GM18907 (cell line): ENCODE data around the gene SPIN3.
"Not testable (repeated sequence)": the region's sequence is repeated elsewhere in the genome, so short reads cannot be mapped to it uniquely, and the experiment has no call there.

Experiments used
- ATAC-seq: cut with Tn5 transposase; IDR thresholded peaks from one replicate; pipeline ENCODE4 v1.9.1; 2021; ENCODE audit warnings: mild to moderate bottlenecking, moderate library complexity; ENCODE audit not compliant: unreplicated experiment

SPIN3 gene

DNA sequence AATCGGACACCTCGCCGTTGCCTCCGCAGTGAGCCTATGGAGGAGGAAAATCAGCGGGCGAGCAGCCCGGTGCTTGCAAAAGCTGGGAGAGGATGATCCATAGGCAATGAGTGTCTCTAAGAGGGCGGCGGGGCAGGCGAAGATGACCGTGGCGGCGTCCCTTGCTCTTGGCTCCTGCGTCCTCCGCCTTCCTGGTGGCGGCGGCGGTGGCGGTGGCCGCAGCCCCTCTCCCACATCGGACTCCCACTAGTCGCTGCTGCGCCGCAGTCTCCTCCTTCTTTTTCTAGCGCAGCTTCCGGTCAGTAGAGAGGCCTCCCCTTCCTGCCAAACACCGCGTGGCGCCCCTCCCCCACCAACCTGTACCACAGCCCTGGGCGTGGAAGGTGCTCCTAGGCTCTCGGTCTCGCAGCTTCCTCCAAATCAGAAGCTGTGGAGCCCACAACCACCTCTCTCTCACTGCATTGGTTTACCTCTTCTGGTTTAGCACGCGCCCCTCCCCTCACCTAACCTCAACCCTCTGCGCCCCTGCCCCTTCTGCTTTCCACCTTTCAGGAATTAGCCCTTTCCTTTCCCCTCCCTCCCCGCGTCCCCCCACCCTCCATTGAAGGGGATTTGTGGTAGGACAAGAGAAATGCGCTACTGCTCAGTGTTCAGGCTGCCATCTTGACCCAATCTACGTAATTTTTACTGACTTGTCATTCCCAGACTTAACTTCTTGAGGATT is at the start of gene SPIN3:
SPIN3 (minus strand) TSS at position 271 of the 724 bp plus-strand sequence. CDS start 594 bp downstream, outside the sequence.
- ATAC-seq, result peak; percentile 99

DNA sequence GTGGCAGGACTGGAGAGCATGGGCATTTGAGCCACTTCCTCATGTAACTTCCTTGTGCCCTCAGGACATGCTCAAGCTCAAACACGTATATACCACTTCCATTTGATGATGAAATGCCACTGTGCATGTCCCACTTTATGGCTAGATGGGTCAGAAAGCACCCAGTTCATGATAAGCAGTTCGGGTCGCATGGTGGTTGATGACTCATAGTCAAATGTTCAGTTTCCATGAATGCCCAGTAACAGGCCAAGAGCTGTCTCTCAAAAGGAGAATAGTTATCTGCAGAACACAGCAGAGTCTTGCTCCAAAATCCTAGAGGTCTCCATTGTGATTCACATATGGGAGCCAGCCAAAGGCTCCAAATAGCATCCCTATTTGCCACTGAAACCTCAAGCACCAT is 48.9 kb upstream of the SPIN3 start:
- no peak for ATAC-seq

DNA sequence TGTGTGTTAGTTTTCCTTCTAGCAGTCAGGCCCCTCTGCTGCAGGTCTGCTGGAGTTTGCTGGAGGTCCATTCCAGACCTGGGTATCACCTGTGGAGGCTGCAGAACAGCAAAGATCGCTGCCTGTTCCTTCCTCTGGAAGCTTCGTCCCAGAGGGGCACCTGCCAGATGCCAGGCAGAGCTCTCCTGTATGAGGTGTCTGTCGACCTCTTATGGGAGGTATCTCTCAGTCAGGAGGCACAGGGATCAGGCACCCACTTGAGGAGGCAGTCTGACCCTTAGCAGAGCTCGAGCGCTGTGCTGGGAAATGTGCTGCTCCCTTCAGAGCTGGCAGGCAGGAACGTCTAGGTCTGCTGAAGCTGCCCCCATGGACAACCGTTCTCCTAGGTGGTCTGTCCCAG is 41.9 kb upstream of the SPIN3 start:
- not testable (repeated sequence) for ATAC-seq

DNA sequence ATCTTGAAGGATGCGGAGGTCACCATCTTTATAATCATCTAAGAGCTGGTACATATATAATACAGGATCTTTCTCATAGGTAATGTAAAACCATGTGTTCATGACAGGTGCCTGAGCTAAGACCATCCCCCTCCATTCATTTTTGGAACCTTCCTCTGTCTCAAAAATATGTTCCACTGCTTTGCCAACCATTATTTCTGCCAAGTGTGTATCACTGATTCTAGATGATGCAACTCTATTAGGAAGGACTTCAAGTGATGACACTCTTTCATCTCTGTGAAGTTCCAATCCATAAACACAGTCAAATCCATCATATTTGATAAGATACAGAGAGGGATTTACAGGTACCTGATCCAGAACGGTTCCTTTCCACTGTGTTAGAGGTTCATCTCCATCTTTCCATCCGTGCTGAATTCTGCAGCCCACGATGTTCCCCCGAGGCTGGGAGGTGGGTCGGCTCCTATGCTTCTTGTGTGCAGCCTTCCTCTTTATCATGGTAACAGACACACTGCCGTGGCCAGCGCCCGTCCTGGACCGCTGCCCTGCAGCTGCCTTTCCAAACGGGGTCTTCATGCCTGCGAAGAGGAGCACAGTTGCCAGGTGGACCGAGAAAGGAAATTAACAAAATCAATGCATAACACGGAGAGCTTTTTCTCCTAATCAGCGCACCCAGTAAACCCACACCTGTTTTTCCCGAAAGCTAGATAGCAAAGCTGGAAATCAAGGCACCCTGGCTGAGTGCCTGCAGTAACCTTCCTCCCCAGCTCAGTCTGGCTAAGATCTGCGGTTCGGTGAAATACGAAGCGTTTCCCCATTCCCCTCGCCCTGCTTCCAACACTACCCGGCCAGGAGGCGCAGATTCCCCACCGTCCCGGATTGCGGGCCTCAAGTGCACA is 718 bp downstream of the SPIN3 start:
- no peak for ATAC-seq

- ATAC-seq, result no peak
Measured at GRCh38 chrX:56987741-56988140, 7.6 kb downstream of the SPIN3 start.

DNA sequence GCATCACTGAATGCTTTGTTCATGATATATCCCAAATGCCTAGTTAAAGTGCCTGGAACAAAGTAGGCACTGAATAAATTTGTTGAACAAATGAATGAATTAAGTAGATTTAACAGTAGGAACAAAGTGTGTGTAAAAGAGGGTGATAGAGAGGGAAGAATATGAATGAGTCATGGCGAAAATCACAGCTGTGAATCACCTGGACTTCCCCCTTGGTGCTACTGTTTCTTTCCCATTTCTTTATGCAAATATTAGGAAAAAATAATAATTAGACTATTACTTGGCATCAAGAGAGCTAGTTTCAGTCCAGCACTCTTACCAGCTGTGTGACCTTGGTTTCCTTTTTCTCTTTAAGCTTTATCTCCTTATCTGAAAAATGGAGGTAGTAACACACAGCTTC is 9.2 kb downstream of the SPIN3 start:
- ATAC-seq, result peak; percentile 57

- peak; percentile 97 for ATAC-seq
Measured at GRCh38 chrX:56978172-56978571, 17.2 kb downstream of the SPIN3 start.

- ATAC-seq, result no peak
Measured at GRCh38 chrX:56975611-56976010, 19.7 kb downstream of the SPIN3 start.

- ATAC-seq, result no peak
Measured at GRCh38 chrX:56974408-56974807, 20.9 kb downstream of the SPIN3 start.

DNA sequence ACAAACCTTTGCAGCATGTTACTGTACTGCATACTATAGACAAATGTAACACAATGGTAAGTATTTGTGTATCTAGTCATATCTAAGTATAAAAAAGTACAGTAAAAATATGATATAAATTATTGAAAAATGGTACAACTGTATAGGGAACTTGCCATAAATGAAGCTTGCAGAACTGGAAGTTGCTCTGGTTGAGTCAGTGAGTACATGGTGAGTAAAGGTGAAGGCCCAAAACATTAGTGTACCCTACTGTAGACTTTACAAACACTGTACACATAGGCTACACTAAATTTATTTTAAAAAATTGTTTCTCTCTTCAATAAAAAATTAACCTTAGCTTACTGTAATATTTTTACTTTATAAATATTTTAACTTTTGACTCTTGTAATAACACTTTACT is 25.8 kb downstream of the SPIN3 start:
- ATAC-seq, result no peak

GRCh38 chrX:56968980-56969379 is 26.4 kb downstream of the SPIN3 start:
- ATAC-seq, result no peak

- no peak for ATAC-seq
Measured at GRCh38 chrX:56963377-56963776, 32.0 kb downstream of the SPIN3 start.

DNA sequence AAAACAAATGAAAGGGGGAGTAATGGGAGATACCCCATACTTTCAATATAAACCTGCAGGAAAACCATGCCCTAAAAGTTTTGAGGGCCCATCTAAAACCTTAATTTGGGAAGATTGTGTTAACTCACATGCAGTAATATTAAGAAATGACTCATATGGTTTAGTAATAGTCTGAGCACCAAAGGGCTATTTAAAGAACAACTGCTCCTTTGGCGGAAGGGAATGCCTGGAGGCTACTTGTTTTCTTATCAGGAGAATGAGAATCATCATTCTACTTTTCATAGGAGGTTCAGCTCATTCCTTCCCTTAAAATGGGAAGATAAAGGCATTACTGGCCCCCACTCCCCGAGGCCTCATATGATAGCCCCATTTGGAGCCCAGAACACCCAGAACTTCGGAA is 47.6 kb downstream of the SPIN3 start:
- no peak for ATAC-seq

DNA sequence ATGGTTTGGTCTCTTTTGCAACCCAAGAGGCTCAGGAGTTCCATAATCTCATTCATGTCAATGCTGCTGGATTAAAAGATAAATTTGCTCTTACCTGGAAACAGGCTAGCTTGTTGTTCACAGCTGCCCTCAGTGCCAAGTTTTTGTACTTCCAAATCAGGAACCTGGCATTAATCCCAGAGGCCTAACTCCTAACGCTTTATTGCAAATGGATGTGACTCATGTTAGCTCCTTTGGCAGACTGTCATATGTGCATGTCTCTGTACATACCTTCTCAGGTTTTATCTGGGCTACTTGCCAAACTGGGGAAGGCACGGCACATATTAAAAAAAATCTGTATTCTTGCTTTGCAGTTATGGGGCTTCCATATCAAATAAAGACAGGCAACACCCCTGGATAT is 49.1 kb downstream of the SPIN3 start:
- ATAC-seq, result not testable (repeated sequence)

DNA sequence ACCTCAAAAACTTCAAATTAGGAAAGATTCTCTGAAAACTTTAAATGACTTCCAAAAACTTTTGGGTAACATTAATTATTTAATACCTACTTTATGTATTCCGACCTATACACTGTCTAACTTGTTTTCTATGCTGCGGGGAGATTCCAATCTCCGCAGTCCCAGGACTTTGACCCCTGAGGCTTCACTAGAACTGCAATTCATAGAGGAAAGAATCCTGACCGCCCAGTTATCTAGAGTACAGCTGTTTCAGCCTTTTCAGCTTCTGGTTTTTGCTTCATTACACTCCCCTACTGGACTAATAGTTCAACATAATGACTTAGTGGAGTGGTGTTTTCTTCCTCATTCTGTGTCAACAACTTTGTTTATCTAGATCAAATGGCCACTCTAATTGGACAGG is 50.1 kb downstream of the SPIN3 start:
- not testable (repeated sequence) for ATAC-seq

DNA sequence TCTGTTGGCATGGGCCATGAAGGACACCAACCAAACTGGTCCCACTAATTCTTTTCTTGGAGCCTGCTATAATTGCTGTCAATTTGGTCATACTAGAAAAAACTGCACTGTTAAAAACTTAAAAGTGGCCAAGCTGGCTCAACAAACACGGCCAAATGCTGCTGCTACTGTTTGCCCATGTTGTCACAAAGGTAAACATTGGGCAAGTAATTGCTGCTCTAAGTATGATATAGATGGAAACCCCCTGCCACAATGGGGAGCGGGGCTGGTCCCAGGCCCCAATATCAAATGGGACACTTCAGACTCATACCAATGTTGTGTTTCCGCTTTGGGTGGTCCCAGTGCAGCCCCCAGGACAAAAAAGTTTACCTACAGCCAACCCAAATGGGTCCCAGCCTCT is 52.1 kb downstream of the SPIN3 start:
- ATAC-seq, result no peak
